NK-92 treated with Interleukin-12 subunit alpha and Interleukin-12 subunit beta, amount 100 ng/mL, for 24 hours (cell line): Measurements from ENCODE around the gene PRKACA.
"Not testable (repeated sequence)": the region's sequence is repeated elsewhere in the genome, so short reads cannot be mapped to it uniquely, and the experiment has no call there.

Experiments used
- DNase-seq: peaks from one replicate; lab custom pipeline; 2025; lab: John Stamatoyannopoulos, UW

Gene PRKACA

DNA sequence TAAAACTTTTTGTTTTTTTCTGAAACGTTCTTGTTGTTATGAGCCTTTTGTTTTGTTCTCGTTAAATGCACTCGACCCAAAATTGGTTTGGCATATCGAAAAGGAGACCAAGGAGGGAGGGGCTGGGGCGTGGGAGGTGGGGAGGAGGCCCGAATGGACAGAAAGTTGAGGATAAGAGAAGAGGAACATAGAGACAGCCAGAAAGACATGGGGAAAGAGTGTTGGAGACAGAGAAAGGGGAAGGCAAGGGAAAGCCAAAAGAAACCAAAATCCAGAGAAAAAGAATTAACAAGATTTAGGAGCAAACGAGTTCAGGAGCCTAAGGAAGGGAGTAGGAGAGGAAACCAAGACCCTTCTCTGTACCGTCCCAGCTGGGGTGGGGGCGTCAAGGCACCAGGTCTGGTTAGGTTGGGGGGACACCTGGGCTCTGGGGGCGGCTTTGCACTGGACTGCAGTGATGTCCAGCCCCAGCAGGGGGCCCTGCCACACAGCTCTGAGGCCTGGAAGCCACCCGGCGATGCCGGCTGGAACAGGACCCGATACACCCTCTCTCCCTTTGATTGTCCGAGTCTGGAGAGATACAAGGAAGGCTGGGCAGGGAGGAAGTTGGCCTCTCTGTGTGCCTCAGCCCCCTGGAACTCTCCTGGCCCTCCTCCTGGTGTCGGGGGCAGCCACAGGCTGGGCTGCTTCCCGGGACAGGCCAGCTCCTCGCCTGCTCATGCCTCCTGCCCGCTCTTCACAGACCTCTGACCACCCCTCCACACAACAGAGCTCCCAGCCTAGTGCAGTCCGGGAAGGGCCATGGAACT, 30.4 kb upstream of the PRKACA start:
- no peak for DNase-seq

GRCh38 chr19:14146789-14147216, 29.2 kb upstream of the PRKACA start:
- DNase-seq, result no peak

DNA sequence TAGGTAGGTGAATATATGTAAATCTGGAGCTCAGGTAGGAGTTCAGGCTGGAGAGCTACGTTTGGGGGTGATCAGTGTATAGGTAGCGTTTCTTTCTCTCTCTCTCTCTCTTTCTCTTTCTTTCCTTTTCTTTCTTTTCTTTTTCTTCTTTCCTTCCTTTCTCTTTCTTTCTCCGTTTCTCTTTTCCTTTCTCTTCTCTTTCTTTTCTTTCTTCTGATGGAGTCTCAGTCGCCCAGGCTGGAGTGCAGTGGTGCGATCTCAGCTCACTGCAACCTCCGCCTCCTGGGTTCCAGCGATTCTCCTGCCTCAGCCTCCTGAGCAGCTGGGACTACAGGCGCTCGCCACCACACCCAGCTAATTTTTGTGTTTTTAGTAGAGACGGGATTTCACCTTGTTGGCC, 28.6 kb upstream of the PRKACA start:
- not testable (repeated sequence) for DNase-seq

GRCh38 chr19:14145381-14145780, 27.8 kb upstream of the PRKACA start:
- no peak for DNase-seq

GRCh38 chr19:14142262-14143190, 25.0 kb upstream of the PRKACA start:
- no peak for DNase-seq

DNA sequence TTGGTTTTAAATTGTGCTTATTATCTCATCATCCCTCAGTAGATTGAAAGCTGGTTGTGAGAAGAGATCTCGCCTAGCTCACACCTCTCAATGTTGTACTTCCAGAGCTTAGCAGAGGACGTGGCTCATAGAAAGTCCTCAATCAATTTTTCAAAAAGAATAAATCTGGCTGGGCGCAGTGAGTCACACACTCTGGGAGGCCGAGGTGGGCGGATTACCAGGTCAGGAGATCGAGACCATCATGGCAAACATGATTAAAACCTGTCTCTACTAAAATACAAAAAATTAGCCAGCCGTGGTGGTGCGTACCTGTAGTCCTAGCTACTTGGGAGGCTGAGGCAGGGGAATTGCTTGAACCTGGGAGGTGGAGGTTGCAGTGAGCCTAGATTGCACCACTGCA, 23.5 kb upstream of the PRKACA start:
- DNase-seq, result no peak

GRCh38 chr19:14139944-14140343, 22.4 kb upstream of the PRKACA start:
- DNase-seq, result no peak

DNA sequence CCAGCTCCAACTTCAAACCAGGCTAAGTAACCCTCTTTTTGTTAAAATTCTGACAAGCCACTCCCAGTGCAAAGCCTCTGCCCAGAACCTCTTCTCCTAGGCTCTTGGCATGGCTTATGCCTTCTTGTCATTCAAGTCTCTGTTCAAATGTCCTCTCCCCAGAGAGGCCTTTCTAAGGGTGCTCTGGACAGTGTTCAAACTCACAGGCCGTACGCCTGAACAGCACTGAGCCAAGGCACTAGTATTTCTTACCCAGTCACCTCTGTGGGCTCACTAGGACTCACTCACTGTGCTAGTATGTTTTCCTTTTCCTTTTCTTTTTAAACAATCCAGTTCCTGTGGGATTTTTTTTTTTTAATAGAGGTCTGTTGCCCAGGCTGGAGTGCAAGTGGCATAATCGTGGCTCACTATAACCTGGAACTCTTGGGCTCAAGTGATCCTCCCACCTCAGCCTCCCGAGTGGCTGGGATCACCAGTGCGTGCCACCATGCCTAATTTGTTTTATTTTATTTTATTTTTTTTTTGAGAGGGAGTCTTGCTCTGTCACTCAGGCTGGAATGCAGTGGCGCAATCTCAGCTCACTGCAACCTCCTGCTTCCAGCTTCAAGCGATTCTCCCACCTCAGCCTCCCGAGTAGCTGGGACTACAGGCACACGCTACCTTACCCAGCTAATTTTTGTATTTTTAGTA, 21.2 kb upstream of the PRKACA start:
- no peak for DNase-seq

GRCh38 chr19:14136509-14137281, 19.1 kb upstream of the PRKACA start, which contains the start of gene ASF1B:
Gene ASF1B, minus strand, starts transcription at chr19:14136589. Its CDS starts 133 bp downstream, at chr19:14136456.
- peak; percentile 100 for DNase-seq

DNA sequence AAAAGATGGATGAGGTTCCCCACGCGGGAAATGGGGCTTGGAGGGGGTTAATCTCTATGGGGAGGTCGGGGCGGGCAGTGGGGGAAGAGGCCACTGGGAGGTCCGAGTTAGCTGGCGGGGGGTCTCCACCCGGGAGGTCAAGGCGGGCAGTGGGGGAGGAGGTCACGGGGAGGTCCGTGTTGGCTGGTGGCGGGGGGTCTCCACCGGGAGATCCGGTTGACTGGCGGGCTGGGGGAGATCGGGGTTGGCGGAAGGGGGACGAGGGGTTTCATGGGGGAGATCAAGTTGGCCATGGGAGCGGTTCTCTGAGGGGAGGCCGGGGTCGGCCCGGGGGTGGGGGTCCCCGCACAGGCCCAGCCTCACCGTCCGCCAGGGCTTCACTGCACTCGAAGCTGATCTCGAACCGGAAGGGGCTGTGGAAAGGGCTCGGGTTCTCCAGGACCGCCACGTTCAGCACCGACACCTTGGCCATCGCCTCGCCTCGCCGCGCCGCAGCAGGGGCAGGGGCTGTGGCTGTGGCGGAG, 18.5 kb upstream of the PRKACA start:
- peak; percentile 65 for DNase-seq

DNA sequence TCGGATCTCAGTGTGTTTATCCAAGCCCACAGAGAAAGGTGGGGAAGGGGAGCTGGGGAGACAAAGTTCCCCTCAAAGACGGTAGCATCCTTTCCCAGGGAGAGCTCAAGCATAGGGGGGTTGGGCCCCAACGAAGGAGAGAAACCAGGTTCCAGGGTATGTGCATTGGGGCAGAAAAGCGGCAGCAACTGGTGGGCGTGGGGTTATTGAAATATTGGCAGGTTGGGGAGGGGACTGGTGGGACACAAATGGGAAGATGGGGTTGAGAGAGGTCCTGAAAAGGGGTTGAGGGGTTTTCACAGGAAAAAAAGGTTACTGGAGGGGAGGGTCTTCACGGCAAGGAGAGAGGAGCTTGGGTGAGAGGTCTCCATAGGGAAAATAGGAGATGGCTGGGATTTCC, 17.8 kb upstream of the PRKACA start:
- DNase-seq, result no peak

GRCh38 chr19:14127929-14128509, 10.5 kb upstream of the PRKACA start:
- DNase-seq, result peak; percentile 18

DNA sequence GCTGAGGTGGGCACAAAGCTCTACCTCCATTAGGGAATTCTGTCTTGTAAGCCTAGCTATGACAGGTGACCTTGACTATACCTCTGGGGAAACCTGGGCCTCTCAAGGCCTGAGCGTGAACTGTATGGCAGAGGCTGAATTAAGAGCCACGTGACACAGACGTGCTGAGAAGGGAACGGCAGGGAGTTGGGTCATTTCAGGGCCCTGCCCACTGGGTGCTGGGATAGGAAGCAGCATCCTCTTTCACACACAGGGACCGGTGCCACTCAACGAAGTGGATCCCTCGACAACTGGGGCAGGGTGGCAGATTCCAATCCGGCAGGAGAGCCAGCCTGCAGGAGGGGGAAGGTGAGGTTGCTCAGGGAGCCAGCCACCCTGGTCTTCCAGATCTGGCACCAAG, 9.6 kb upstream of the PRKACA start:
- no peak for DNase-seq

GRCh38 chr19:14122924-14123323, 5.4 kb upstream of the PRKACA start:
- no peak for DNase-seq

- no peak for DNase-seq
These were observed 2.9 kb upstream of the PRKACA start for GRCh38 chr19:14120497-14120780.

GRCh38 chr19:14119644-14120496, 2.3 kb upstream of the PRKACA start:
- no peak for DNase-seq

- no peak for DNase-seq
These were observed 1.6 kb upstream of the PRKACA start for GRCh38 chr19:14119146-14119545.

GRCh38 chr19:14118165-14119051, 846 bp upstream of the PRKACA start:
- DNase-seq, result no peak

DNA sequence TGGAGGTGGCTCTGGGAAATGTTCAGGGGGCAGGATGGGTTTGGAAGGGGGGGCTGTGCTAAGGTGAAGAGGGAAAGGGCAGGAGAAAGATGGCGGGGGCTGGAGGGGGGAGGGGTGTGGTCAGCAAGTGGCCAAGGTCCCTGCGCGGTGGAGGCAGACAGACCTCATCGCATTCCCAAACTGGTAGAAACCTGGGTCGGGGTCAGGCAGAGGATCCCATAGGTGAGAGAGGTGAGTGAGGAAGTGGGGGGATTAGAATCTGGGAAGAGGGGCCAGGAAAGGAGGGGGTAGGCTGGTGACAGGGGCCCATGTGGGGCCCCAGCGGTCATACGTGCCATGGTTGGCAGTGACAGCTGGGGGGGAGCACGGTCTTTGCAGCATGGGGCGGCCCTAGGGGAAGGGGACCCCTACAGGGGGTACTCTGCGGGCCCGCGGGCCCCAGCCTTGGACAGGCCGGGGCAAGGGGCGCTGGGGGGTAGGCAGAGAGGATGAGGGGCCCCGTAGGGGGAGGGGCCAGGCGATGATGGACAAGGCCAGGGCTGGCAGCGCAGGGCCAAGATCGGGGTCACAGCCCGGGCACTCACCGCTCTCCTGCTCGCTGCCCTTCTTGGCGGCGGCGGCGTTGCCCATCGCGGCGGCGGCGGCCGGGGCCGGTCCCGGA, 514 bp downstream of the PRKACA start:
- no peak for DNase-seq
